GM18520 (cell line): ENCODE data around the gene NFAM1.

Experiments used
- ATAC-seq: cut with Tn5 transposase; IDR thresholded peaks from one replicate; pipeline ENCODE4 v1.9.1; 2021; ENCODE audit not compliant: unreplicated experiment

Gene NFAM1

DNA sequence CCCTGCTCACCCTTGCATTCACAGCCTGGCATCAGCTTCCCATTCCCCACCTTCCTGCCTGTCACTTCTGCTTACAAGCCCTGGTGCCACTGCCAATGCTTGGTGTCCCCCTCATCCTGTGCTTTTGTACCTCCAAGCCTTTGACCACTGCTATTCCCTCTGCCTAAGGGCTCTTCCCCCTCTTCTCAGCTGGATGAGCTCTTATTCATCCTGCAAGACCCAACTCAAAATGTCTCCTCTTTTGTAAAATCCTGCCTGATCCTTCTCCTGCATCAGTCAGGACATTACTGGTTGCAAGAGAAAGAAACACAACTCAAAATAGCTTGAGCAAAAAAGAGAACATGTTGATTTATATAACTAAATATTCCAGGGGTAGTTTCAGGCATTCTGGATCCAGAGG, 94.8 kb downstream of the NFAM1 start:
- no peak for ATAC-seq

DNA sequence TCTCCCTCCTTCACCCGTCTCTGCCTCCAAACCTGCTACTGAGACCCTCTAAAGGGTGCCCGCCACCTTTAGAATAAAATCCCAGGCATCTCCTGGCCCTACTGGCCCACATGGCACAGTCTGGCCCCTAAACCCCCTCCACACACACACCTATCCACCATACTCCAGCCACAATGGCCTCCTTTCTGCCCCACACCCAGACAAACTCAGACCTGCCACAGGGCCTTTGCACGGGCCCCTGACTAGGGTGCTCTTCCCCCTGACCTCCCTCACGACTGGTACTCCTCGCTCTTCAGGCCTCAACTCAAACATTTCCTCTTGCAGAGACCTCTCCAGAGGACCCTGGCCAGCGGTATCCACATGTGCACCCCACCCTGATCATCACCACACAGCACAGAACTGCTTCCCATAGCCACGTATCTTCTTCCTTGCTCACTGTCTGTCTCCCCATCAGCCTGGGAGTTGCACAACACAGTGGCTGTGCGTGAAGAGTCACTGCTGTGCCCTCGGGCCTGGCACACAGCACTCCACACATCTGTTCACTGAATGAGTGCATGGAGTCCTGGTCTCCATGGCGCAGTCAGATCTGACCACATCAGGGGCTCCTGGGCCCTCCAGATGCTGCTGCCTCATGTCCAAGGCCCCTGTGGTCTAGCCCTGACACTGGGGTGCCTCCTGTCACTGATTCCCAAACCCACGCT, 95.5 kb downstream of the NFAM1 start:
- no peak for ATAC-seq

DNA sequence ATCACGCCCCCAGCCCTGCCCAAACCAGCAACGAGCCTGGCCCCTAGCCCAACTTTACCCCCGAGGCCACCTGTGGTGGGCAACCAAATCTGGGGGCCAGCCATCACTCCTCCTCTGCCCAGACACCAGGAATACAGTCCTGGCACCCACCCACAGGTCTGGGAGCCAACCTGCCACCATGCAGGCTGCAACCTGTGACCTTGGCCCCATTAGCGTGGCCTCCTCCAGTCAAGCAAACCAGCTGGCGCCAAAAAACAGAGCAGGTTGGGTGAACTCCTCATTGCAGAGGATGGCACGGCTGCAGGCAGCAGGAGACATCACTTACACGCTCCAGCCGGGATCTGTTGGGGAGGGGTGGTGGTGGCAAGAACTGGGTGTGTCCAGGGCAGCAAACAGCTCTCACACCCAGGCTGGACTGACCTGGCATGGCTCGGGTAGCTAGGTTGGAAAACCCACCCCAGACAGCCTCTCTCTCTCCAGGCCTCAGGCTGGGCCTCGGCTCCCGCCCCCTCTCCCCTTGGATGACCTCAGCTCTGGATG, 96.3 kb downstream of the NFAM1 start:
- no peak for ATAC-seq

DNA sequence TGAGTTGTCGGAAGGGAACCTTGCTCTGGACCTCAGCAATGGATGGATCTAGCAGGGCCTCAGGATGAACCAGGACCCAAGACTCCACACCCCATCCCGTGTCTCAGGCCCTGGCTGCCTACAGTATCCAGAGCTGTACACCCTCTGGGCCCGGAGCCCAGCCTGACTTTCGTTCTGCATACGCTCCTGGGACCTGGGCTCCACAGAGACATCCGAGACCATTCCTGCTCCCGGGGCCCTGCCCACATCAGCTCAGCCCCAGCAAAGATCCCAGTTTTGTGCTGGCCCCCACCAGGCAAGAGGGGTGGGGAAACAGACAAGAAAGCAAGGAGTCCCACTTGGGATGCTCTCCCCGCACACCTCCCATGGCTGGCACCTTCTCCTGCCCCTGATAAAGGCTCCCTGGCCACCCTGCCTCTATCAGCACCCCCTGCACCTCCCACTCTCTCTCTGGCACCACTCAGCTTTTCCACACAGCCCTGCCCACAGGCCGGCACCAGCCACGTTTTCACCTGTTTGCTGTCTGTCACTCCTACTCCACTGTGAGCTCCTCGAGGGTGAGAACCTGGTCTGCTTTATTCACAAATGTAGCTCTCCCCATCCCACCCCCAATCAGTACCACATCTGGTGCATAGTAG, 97.2 kb downstream of the NFAM1 start:
- ATAC-seq = no peak

DNA sequence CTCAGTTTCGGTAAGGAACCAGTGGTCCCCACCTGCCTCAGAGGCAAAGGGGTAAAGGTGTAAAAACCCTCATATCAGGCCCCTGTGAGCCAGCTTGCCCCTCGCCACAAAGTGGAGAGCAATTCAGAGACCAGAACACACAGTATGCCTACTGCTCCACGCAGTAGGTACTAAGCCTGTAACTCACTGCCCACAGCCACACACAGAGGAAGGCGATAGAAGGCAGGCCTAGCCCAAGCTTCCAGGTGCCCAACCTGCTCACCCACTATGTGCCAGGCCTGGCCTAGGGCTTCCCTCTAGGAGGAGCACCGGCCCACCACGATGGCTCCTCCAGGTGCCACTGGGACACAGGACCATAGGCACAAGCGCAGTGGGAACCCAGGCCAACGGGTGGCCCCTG, 98.7 kb downstream of the NFAM1 start:
- ATAC-seq = no peak

DNA sequence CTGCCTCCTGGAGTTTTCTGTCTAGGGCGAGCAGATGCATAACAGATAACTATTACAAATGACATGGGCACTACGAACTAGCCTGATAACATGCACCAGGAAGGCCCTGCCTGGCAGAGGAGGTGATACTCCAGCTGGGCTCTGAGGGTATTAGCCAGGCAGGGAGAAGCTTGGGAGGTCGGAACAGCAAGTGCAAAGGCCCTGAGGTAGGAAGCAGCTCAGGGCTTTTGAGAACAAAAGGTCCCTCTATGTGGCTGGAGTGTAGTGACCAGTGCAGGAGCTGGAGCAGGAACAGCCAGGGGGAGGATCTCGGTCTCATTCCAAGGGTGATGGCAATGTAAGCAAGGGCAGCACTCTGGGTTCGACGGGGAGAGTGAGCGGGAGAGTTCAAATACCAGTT, 100.1 kb downstream of the NFAM1 start:
- ATAC-seq = no peak

DNA sequence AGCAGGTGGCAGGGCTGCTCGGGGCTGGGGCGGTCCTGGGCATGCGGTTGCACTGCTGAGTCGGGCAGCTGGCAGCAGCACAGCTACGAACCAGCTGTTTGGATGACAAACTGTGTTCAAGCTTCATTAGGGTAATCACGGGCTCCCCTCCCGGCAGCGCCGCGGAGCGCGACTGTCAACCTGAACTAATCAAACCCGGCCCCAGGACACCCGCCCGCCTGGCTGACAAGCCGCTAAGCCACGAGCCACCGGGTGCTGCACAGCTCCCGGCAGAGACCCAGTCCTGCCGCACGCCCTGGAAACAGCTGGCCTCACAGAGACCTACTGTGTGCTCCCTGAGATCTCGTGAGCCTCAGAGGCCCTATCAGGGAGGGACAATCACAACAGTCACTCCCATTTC, 101.2 kb downstream of the NFAM1 start:
- ATAC-seq = no peak
